Measurements from ENCODE around the gene RGS12. TPM values are rescaled to one million over a fixed set of nuclear protein-coding genes. Genes with fewer than 3 reads are reported as not detected.

Gene RGS12
- total RNA-seq, 1 experiment from 2014 or later, result 24.5 TPM

GRCh38 chr4:3254302-3255131 lies 38.3 kb upstream of the RGS12 start:
- DNase-seq (ENCODE audit: low read depth), result no peak

- DNase-seq (ENCODE audit: low read depth), result no peak
Observed at GRCh38 chr4:3255611-3256186, 37.1 kb upstream of the RGS12 start.

GRCh38 chr4:3256230-3257102 lies 36.4 kb upstream of the RGS12 start:
- DNase-seq (ENCODE audit: low read depth), result no peak

- DNase-seq (ENCODE audit: low read depth), result no peak
Observed at GRCh38 chr4:3257103-3257555, 35.7 kb upstream of the RGS12 start.

- DNase-seq (ENCODE audit: low read depth), result peak; percentile 57
Observed at GRCh38 chr4:3257556-3258482, 35.0 kb upstream of the RGS12 start.

- no peak for DNase-seq (ENCODE audit: low read depth)
Observed at GRCh38 chr4:3261411-3262207, 31.2 kb upstream of the RGS12 start.

- DNase-seq (ENCODE audit: low read depth), result no peak
Observed at GRCh38 chr4:3262208-3263052, 30.4 kb upstream of the RGS12 start.

GRCh38 chr4:3263053-3263875 lies 29.6 kb upstream of the RGS12 start:
- no peak for DNase-seq (ENCODE audit: low read depth)

- no peak for DNase-seq (ENCODE audit: low read depth)
Observed at GRCh38 chr4:3263876-3264193, 29.0 kb upstream of the RGS12 start.

GRCh38 chr4:3266076-3266475 lies 26.7 kb upstream of the RGS12 start:
- DNase-seq (ENCODE audit: low read depth), result no peak

GRCh38 chr4:3267576-3268394 lies 25.0 kb upstream of the RGS12 start:
- DNase-seq (ENCODE audit: low read depth), result no peak

GRCh38 chr4:3268395-3269104 lies 24.3 kb upstream of the RGS12 start:
- DNase-seq (ENCODE audit: low read depth), result no peak

GRCh38 chr4:3269105-3269927 lies 23.5 kb upstream of the RGS12 start:
- DNase-seq (ENCODE audit: low read depth), result no peak

- no peak for DNase-seq (ENCODE audit: low read depth)
Observed at GRCh38 chr4:3269991-3270611, 22.7 kb upstream of the RGS12 start.

- DNase-seq (ENCODE audit: low read depth), result no peak
Observed at GRCh38 chr4:3271131-3271530, 21.7 kb upstream of the RGS12 start.

- DNase-seq (ENCODE audit: low read depth), result peak; percentile 81
Observed at GRCh38 chr4:3276986-3277385, 15.8 kb upstream of the RGS12 start.

All from LHCN-M2 (cell line).